HTR-8/SVneo (cell line): ENCODE results near the gene SMAD3.

ENCODE experiments used
- DNase-seq: peaks from one replicate; pipeline ENCODE4 v3.0.0; 2011; ENCODE audit warnings: low spot score, mixed read lengths; ENCODE audit not compliant: insufficient read length
- FAIRE-seq: peaks from 2 replicates; lab custom pipeline; 2011; peaks lifted over from hg19 to GRCh38; lab: Jason Lieb, UNC

The SMAD3 gene

DNA sequence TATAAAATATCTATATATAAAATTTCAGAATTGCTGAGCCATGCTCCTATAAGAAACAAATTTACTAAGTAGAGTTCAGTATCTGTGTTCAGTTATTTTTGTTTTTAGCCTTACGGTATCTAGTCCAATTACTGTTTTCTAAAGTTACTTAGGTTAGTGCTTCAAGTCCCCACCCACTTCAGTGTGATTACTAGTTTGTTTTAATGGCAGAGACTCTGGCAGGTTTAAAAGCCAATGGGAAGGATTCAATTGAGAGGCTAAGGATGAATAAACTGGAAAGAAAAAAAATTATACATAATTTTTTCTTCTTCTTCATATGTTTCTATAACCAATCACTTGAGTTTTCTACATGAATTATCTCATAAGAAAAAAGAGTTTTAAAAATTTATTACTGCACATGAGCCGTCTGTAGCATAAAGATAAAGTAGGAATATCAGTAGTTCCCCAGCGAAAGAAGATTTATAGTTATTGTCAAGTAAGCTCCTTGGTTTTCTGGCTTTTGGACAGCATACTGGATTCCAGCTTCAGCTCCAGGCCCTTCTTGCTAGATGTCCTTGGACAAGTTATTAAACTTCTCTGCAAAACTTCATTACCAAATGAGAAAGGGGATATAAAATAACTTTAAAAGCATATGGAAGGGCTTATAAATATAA is 142.3 kb downstream of the SMAD3 start:
- DNase-seq (no peak), FAIRE-seq (no peak)

DNA sequence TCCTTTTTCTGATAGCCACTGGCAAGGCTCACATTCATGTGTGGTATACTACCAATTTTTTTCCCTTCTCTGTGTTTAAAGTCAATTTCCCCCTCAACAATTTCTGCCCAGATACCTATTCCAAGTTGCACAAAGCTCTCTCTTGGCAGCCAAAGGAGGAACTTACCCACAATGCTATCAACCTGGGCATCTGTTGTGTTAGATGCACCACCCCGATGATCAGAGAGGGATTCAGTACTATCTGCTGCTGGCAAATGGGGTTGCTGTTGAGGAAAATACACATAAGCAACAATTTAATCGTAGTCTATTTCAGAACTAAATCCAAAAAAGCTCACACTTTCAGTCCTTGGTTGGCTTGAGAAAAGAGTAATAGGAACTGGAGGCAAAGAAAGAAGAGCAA is 143.0 kb downstream of the SMAD3 start:
- no peak for FAIRE-seq
- DNase-seq = no peak

DNA sequence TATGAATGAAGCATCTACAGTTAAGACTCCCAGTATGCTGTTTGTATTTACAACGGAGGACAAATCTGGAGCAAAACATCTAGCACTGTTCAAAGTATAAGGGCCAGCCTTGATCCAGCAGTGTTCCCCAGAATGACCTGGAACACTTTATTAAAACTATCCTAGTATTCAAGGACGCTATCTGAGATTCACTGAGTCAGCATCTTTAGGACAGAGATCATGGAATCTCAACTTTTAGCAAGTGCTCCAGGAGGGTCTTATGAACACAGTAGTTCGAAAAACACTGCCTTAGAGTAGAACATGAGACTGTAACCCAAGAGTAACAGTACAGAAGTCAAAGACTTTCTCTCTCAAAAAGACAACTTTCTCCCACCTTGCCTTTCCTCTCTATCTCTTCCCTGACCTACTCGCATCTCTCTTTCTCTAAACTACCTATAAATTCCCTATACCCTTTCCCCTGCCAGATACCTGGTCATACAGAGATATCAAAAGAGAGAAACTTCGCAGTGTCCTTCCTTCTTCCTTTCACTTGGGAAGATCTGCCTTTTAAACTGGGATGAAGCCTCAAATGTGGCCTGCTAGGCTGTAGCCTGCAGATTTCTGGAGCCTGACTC is 145.3 kb downstream of the SMAD3 start:
- FAIRE-seq = peak; percentile 75

DNA sequence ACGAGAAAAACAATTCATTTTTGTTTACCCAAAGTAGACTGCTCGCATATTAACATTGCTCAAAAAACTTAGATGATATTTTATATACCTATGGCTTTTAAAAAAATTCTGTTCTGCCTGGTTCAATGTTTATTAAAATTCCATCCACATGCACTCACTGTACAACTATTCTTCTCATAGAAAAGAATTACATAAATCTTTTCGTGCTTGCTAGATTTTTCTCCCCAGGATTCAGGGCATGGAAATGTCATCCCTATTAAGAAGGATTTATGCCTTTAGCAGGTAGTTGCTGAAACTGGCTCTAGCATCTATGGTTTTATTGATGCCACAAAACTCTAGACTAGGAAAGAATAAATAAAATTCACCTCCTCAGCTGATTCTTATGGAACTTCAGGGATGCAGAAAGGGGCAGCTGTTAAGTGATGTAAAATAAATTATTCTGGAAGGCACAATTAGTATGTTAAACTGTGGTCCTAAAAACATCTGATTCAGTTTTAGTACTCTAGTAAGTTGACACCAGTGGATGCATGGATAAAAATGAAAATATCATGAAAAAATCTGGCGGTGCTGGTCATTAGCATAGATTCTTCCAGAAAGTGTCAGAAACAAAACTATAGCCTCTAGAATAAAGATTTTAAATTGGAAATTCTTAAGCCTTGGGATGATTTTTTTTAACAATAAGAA is 147.4 kb downstream of the SMAD3 start:
- no peak for DNase-seq
- no peak for FAIRE-seq

More for the DNA sequence above, 145.3 kb downstream of the SMAD3 start:
- no peak for DNase-seq

DNA sequence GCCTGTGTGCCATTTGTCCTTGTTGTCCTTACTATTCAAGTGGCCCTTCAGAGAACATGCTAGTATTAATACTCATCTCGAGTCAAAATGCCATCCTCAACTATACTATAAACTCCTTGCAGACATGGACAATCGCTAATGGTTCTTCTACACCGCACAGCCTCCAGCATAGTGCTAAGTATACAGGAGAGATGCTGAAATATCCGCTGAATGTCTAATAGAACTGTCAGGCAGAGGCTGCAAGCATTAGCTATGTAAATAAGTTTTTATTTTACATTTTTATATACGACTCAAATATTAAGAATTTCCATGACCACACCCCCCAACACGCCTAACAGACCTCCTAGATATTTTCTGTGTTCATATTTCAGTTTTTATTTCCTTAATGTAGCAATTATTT is 149.7 kb downstream of the SMAD3 start:
- DNase-seq = no peak
- no peak for FAIRE-seq

DNA sequence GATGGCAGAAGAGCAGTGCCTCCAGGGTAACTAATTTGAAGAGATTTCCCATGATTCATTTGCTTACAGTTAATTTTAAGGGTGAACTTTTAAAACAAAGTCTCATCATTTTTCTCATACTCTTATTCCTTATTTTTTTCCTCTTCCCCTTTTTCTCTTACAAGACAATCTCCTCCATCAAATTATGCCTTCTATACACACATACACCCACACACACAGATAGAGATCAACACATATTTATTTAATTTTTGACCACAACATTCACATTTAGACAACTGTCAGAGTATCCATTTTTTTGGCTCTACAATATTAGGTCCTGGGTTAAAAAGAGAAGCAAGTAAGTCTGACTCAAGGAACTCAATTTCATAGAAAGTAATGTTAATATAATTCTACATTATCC is 151.5 kb downstream of the SMAD3 start:
- no peak for DNase-seq
- FAIRE-seq = no peak

DNA sequence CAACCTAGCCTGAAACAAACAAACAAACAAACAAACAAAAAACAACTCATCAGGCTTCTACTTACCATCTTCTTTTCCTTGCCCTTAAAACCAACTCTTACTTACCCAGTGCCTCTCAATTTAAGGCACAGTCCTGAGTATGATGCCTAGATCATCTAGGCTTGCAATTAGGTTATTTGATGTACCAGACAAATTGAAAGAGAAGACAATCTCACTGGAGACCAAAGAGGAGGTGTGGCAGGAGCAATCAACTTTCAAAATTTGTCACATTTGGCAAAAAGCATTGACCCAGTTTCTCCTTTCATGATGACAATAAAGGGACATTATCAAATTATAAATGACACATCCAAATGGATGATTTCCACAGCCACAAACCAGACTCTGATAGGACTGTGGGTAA is 153.0 kb downstream of the SMAD3 start:
- no peak for FAIRE-seq

DNA sequence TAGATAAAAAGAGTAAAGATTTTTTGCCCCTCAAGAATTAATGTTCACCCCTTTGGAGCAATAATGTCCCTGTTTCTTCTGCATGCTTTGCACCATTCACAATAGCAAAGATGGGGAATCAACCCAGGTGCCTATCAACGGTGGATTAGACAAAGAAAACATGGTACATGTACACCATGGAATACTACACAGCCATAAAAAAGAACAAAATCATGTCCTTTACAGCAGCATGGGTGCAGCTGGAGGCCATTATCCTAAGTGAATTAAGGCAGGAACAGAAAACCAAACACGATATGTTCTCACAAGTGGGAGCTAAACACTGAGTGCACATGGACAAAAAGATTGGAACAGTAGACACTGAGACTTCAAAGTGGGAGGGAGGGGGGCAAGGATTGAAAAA is 153.9 kb downstream of the SMAD3 start:
- DNase-seq (no peak), FAIRE-seq (no peak)

More for the DNA sequence above, 153.0 kb downstream of the SMAD3 start:
- DNase-seq = no peak

DNA sequence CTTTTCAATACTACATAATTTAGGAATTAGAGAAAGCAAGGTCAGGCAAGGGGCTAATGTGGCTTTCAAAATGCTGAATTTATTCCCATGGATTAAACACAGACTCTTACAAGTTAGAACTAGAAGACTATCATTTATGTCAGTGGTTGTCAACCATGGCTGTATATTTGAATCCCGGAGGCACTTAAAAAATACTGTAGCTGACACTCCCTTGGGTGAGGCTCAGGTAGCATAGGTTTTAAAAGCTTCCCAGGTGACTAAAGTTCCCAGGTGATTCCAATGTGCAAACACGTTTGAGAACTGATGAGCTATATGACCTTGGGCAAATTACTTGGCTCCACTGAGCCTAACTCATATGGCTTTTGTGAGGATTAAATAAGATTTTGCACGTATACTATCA is 159.5 kb downstream of the SMAD3 start:
- no peak for DNase-seq
- FAIRE-seq = no peak

DNA sequence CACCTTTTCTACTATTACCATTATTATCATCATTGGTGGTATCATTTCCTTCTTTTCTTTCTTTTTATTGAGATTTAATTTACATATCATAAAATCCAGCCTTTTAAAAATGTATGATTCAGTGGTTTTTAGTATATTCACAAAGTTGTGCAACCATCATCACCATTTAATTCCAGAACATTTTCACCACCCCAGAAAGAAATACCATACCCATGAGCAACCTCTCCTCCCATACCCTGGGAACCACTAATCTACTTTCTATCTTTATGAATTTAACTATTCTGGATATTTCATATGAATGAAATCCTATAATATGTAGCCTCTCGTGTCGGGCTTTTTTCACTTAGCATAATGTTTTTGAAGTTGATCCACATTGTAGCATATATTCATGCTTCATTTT is 159.9 kb downstream of the SMAD3 start:
- DNase-seq = no peak
- no peak for FAIRE-seq

DNA sequence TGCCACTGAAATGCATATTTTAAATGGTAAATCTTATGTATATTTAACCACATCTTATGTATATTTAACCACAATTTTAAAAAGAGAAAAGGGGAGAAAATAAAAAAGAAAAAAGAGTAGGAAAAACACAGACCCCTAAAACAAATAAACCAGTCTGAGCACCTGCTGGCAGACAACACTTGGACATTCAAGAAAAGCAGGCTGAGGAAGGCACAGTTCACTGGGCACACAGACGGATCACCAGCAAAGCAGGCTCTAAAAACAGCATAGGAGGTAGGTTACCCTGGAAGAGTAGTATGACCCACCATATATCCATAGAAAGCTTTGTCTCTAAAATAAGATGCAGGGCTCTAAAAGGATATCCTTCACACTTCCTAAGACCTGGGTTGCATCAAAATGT is 162.0 kb downstream of the SMAD3 start:
- no peak for DNase-seq
- FAIRE-seq = no peak

DNA sequence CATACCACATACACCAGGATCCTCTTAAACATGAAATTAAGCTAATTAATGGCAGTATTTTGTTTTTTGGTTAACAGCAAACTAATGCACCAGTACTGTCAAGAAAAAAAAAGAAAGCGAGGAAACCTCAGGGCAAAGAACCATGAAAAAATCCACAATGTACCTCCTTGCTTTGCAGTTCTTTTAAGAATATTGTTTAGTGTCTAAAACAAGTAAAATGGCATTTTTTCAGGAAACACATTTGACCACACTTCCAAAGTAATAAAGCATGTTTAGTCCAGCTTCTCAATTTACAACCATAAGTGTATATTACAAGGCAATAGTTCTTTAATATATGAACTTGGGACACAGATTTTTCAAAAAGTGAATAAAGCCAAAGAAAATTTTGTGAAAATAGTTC is 162.4 kb downstream of the SMAD3 start:
- no peak for DNase-seq
- no peak for FAIRE-seq

DNA sequence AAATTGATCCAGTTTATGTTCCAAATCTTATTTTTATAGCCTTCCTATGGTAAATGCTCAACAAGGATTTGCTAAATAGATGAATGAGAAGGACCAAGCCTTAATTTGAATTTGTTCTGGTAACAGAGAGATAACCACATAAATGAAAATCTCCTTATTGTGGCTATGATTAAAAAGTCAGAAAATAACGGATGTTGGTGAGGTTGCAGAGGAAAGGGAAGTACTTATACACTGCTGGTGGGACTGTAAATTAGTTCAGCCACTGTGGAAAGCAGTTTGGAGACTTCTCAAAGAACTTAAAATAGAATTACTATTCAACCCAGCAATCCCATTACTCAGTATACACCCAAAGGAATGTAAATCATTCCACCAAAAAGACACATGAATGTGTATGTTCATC is 162.9 kb downstream of the SMAD3 start:
- FAIRE-seq = no peak

DNA sequence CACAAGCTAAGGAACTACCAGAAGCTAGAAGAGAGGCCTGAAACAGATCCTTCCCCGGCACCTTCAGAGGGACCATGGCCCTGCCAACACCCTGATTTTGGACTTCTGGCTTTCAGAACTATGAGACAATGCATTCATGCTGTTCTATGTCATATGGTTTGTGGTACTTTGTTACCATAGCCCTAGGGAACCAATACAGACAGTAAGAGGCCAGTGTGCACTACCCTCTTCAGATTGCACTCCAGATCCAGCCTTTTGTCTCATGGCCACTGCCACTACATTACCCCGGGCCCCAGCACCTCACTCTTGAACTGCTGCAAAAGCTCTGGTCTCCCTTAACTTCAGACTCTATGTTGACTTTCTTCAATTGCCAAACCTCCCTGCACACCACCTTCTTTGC is 165.1 kb downstream of the SMAD3 start:
- no peak for DNase-seq
- no peak for FAIRE-seq

More for the DNA sequence above, 162.9 kb downstream of the SMAD3 start:
- DNase-seq = no peak

DNA sequence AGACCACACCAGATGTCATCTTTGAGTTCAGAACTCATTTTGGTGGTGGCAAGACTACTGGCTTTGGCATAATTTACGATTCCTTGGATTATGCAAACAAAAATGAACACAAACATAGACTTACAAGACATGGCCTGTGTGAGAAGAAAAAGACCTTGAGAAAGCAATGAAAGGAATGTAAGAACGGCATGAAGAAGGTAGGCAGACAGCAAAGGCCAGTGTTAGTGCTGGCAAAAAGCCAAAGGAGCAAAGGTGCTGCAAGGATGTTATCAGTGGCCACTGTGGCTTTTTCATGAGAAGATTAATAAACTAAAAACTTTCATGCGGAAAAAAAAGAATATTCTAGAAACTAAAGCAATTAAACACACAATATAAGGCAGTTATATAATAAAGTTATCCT is 167.2 kb downstream of the SMAD3 start:
- DNase-seq (no peak), FAIRE-seq (no peak)

DNA sequence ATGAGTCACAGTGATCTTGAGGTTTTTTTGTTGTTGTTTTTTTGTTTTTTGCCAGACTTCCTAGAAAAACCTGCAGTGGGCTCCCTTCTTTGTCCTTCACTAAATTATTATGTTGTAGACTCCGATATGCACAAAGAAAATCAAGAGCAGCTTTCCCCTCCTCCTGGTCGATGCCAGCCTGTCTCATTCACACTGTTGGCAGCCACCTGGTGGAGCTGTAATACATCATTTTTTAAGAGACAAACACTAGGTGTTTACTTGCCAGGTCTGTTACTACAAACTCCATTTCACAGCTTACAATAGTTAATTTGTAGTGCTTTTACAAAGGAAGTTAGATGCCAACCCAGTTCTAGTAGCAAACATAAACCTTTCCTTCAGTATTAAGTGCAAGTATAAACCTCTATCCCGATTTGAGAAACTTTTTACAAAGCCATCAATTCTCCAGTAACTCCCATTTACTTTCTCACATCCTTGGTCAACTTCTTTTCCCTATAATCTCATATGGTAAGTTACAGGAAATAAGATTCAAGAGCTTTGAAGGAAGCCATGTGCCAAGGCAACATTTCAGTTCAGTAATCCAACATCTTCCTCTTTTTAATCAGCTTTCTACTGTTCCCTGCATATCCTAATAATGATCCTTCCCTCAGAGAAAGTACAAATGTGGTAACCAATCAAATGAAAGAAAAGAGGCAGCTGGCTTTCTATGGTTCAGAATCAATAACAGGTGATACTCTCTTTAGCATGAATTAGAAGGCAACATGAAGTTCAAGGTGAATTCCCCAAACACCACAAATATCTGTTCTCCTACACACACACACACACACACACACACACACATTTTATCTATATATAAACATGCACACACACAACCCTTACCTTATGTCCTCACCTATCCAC is 175.1 kb downstream of the SMAD3 start:
- DNase-seq = peak; percentile 33
- peak; percentile 38 for FAIRE-seq

DNA sequence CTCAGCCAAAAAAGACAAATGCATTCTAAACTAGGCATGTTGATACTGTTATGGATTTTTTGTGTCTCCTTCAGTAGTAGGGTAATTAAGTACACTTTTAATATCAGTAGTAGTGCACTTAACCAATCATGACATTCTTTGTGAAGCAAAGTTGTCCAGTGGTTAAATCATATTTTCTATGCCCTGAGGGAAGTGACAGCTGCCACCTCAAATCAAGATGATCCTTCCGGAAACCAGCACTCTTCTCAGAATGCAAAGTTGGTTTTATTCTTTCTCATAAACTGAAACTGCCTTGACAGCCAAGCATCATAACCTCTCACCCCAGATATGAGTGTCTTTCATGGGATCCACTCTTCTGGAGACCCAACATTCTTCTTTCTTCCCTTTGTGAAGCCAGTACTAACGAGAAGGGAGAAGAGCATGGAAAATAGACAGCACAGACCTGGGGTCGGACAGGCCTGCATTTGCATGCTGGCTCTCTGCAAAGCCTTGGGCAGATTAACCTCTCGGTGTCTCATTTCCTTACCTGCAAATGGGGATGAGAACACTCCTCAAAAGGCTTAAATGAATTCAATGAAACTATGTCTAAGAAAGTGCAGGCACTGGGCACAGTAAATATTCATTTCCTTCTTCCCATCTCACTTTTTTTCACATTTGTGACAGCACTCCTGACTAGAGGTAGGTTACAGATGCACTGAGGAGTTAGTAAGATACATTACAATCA is 175.9 kb downstream of the SMAD3 start:
- DNase-seq = no peak
- no peak for FAIRE-seq

DNA sequence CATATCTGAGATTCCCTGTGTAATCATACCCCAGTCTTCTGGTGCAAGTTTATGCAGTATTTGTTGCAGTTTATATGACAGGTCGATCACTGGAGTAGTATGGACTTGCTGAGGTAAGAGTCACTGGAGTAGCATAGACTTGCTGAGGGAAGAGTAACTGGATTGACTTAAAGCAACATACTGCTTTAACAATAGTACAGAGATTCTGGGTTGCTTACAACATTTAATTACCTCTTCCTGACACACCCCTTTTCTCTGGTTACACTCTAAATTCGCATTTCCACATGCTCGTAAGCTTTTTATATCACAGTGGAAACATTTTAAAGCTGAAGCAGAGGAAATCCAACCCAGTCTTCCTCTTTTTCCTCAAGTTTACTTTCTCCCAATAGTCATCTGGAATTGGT is 177.3 kb downstream of the SMAD3 start:
- FAIRE-seq (no peak), DNase-seq (no peak)
